NCI-H2081 (cell line): ENCODE results near the gene ZNF621.
A peak's percentile ranks its signal among the peaks of the same experiment; 100 is the strongest.

Source experiments
- DNase-seq, 2 experiments: peaks; one replicate each; lab custom pipeline; 2025; lab: John Stamatoyannopoulos, UW

The ZNF621 gene

GRCh38 chr3:40524568-40525285, at the start of gene ZNF621:
ZNF621 (plus strand) TSS chr3:40524960; CDS start chr3:40525841, 881 bp downstream.
- peak; percentile 32 to 41 for DNase-seq

- peak; percentile 0 to 6 for DNase-seq
These were observed 48.0 kb upstream of the ZNF621 start, which contains the start of gene ZNF619 for GRCh38 chr3:40476478-40477470. ZNF619 (plus strand) TSS chr3:40477122; CDS start chr3:40477980, 858 bp downstream.

GRCh38 chr3:40477666-40478065, 47.1 kb upstream of the ZNF621 start:
- DNase-seq: no peak

GRCh38 chr3:40487172-40487571, 37.6 kb upstream of the ZNF621 start:
- DNase-seq: no peak

- no peak for DNase-seq
These were observed 33.8 kb upstream of the ZNF621 start for GRCh38 chr3:40490916-40491315.

- DNase-seq: no peak
These were observed 30.1 kb upstream of the ZNF621 start for GRCh38 chr3:40494698-40495097.

GRCh38 chr3:40497288-40497687, 27.5 kb upstream of the ZNF621 start:
- no peak for DNase-seq

GRCh38 chr3:40499952-40500351, 24.8 kb upstream of the ZNF621 start:
- DNase-seq: no peak

GRCh38 chr3:40502034-40502433, 22.7 kb upstream of the ZNF621 start:
- no peak for DNase-seq

- DNase-seq: no peak
These were observed 19.9 kb upstream of the ZNF621 start for GRCh38 chr3:40504636-40505430.

- peak; percentile 62 to 75 for DNase-seq
These were observed 18.9 kb upstream of the ZNF621 start, which contains the start of gene ZNF620 for GRCh38 chr3:40505599-40506462. ZNF620 (plus strand) TSS chr3:40506039; CDS start chr3:40506353, 314 bp downstream.

- DNase-seq: no peak
These were observed 13.6 kb upstream of the ZNF621 start for GRCh38 chr3:40511031-40511718.

- no peak for DNase-seq
These were observed 8.6 kb upstream of the ZNF621 start for GRCh38 chr3:40516201-40516600.

- no peak for DNase-seq
These were observed 6.7 kb upstream of the ZNF621 start for GRCh38 chr3:40518067-40518466.

- DNase-seq: no peak
These were observed 5.9 kb upstream of the ZNF621 start for GRCh38 chr3:40518848-40519247.

- no peak for DNase-seq
These were observed 3.5 kb upstream of the ZNF621 start for GRCh38 chr3:40521254-40521653.

- DNase-seq: no peak
These were observed 979 bp upstream of the ZNF621 start for GRCh38 chr3:40523781-40524180.

GRCh38 chr3:40524222-40524567, 565 bp upstream of the ZNF621 start:
- DNase-seq: peak in 1 of 2 experiments; percentile 11

- DNase-seq: no peak
These were observed 3.7 kb downstream of the ZNF621 start for GRCh38 chr3:40528426-40528825.

GRCh38 chr3:40532252-40532651, 7.5 kb downstream of the ZNF621 start:
- DNase-seq: no peak
